ENCODE results near the gene OLFML3. TPM values are rescaled to one million over a fixed set of nuclear protein-coding genes. Genes with fewer than 3 reads are reported as not detected.
"Not testable (repeated sequence)": the region's sequence is repeated elsewhere in the genome, so short reads cannot be mapped to it uniquely, and the experiment has no call there.

OLFML3 gene
- total RNA-seq, 4 donors from 2014 or later, result 8.3 to 21.0 (median 18.0) TPM

DNA sequence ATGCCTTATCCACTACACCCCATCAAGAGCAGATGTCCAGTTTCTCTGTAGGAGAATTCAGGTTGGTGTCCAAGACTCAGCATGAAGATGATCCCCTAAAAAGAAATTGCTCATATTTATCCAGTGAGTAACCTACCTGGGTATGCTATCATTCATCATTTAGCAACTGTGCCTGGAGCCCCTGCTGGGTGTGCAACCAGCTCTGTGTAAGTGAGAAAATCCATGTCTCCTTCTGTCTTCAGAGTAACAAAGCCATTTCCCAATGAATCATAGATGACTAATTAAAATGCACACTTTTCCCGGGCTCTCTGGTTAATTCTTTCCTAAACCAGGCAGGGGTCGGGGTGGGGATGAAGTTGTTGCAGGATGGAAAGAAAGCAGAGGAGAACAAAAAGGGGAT lies 35.8 kb downstream of the OLFML3 start:
- no peaks in the 10 kb centered on the region for H3K4me1 ChIP-seq
- H3K27me3 ChIP-seq, result peaks cover 8% of the 10 kb centered on the region
- no peak overlapping the region for H3K4me3 ChIP-seq
- TF ChIP-seq EP300 (IDR thresholded peaks at IDR 0.05), result no peak
- no peak for TF ChIP-seq POLR2AphosphoS5 (IDR thresholded peaks at IDR 0.05)
- TF ChIP-seq, protein P1, sequence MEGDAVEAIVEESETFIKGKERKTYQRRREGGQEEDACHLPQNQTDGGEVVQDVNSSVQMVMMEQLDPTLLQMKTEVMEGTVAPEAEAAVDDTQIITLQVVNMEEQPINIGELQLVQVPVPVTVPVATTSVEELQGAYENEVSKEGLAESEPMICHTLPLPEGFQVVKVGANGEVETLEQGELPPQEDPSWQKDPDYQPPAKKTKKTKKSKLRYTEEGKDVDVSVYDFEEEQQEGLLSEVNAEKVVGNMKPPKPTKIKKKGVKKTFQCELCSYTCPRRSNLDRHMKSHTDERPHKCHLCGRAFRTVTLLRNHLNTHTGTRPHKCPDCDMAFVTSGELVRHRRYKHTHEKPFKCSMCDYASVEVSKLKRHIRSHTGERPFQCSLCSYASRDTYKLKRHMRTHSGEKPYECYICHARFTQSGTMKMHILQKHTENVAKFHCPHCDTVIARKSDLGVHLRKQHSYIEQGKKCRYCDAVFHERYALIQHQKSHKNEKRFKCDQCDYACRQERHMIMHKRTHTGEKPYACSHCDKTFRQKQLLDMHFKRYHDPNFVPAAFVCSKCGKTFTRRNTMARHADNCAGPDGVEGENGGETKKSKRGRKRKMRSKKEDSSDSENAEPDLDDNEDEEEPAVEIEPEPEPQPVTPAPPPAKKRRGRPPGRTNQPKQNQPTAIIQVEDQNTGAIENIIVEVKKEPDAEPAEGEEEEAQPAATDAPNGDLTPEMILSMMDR (IDR thresholded peaks at IDR 0.05), result no peak
- no peak for TF ChIP-seq POLR2A (IDR thresholded peaks at IDR 0.05)
- no peak for DNase-seq (ENCODE audit: low spot score in 2 of 2)
- H3K36me3 ChIP-seq, result no peaks in the 10 kb centered on the region
- WGBS, result 55% methylated on average over 2 of the region's 2 CpGs
- H3K27ac ChIP-seq, result no peak overlapping the region
- H3K9me3 ChIP-seq, result no peaks in the 10 kb centered on the region

GRCh38 chr1:114019724-114020123 lies 40.5 kb downstream of the OLFML3 start:
- not testable (repeated sequence) for DNase-seq (ENCODE audit: low spot score in 2 of 2); H3K4me3 ChIP-seq; H3K27me3 ChIP-seq; H3K27ac ChIP-seq; H3K9me3 ChIP-seq; H3K4me1 ChIP-seq; H3K36me3 ChIP-seq
- 86% methylated on average over 3 of the region's 3 CpGs for WGBS

DNA sequence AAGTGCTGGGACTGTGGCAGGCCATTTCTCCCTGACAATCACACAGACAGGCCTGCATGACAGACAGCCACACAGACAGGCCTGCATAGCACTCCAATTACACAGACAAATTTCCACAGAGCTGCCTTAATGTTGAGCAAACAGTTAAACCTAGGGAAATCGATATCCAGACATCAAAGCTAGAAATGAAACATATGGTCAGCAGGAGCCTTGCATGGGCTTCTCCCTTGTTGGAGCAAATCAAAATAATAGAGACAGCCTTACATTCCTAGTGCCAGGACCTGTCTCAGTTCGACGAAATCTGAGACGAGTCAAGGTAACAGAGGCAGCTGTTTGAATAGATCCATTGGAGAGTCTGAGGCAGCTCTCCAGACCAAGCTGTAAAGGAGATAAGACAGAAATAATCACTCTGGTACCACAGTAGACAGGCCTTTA lies 42.4 kb downstream of the OLFML3 start:
- no peak for DNase-seq (ENCODE audit: low spot score in 2 of 2)
- Histone ChIP-seq H3K9me3 (no peaks in the 10 kb centered on the region), H3K27me3 (no peaks in the 10 kb centered on the region), H3K36me3 (no peaks in the 10 kb centered on the region), H3K27ac (no peak overlapping the region), H3K4me3 (no peak overlapping the region), H3K4me1 (no peaks in the 10 kb centered on the region)
- TF ChIP-seq, protein P1 (IDR thresholded peaks at IDR 0.05), result no peak
- 60% methylated on average over 4 of the region's 4 CpGs for WGBS

GRCh38 chr1:114022877-114023276 lies 43.6 kb downstream of the OLFML3 start:
- TF ChIP-seq POLR2A (IDR thresholded peaks at IDR 0.05) (no peak), EP300 (IDR thresholded peaks at IDR 0.05) (no peak), POLR2AphosphoS5 (IDR thresholded peaks at IDR 0.05) (no peak)
- TF ChIP-seq, protein P1 (IDR thresholded peaks at IDR 0.05), result no peak
- H3K9me3 ChIP-seq, result no peaks in the 10 kb centered on the region
- H3K27ac ChIP-seq, result no peak overlapping the region
- no peaks in the 10 kb centered on the region for H3K36me3 ChIP-seq
- WGBS, result 90% methylated on average over 2 of the region's 2 CpGs
- no peak overlapping the region for H3K4me3 ChIP-seq
- H3K4me1 ChIP-seq, result no peaks in the 10 kb centered on the region
- no peak for DNase-seq (ENCODE audit: low spot score in 2 of 2)
- no peaks in the 10 kb centered on the region for H3K27me3 ChIP-seq

- Histone ChIP-seq H3K9me3 (no peaks in the 10 kb centered on the region), H3K4me1 (no peaks in the 10 kb centered on the region), H3K4me3 (no peak overlapping the region), H3K27ac (no peak overlapping the region), H3K36me3 (no peaks in the 10 kb centered on the region), H3K27me3 (no peaks in the 10 kb centered on the region)
- DNase-seq (ENCODE audit: low spot score in 2 of 2), result no peak
- 72% methylated on average over 6 of the region's 6 CpGs for WGBS
- no peak for TF ChIP-seq EP300 (IDR thresholded peaks at IDR 0.05)
- no peak for TF ChIP-seq POLR2A (IDR thresholded peaks at IDR 0.05)
- TF ChIP-seq POLR2AphosphoS5 (IDR thresholded peaks at IDR 0.05), result no peak
- TF ChIP-seq, protein P1 (IDR thresholded peaks at IDR 0.05), result no peak
Measured at GRCh38 chr1:114023377-114023776, 44.1 kb downstream of the OLFML3 start.

DNA sequence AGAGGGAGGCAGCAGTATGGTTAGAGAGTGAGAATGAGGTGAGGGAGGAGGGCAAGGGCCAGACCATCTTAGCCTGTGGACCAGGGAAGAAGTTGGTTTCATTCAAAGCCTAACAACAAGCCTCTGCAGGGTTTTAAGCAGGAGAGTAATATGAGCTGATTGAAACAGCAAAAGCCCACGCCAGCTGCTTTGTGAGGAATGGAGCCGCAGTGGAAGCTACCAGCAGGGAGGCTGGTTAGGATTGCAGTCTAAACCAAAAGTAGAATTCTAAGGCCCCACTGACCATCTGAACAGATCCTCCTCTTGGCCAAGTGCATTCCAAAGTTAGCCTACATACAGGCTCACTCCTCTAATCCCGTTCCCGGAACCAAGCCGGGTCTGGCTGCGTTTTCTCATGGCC lies 44.8 kb downstream of the OLFML3 start:
- H3K4me3 ChIP-seq, result no peak overlapping the region
- DNase-seq (ENCODE audit: low spot score in 2 of 2), result no peak
- TF ChIP-seq, protein P1 (IDR thresholded peaks at IDR 0.05), result no peak
- TF ChIP-seq POLR2A (IDR thresholded peaks at IDR 0.05), result no peak
- no peak for TF ChIP-seq EP300 (IDR thresholded peaks at IDR 0.05)
- TF ChIP-seq POLR2AphosphoS5 (IDR thresholded peaks at IDR 0.05), result no peak
- no peaks in the 10 kb centered on the region for H3K27me3 ChIP-seq
- H3K36me3 ChIP-seq, result no peaks in the 10 kb centered on the region
- no peaks in the 10 kb centered on the region for H3K4me1 ChIP-seq
- no peaks in the 10 kb centered on the region for H3K9me3 ChIP-seq
- 84% methylated on average over 6 of the region's 6 CpGs for WGBS
- no peak overlapping the region for H3K27ac ChIP-seq

All from suprapubic skin (tissue), 4 donors.